Measurements from ENCODE around the gene VSIG8. TPM values are rescaled to one million over a fixed set of nuclear protein-coding genes. Genes with fewer than 3 reads are reported as not detected.

Gene VSIG8
- total and polyA plus RNA-seq, 9 of the 15 experiments (the other 6 are each of a cell fraction or from before 2014, with no cell fraction given): not detected

- BruUV-seq (replicated peaks): no TSS peak
- no peaks in the 10 kb centered on the region for H3K9me3 ChIP-seq (replicated peaks; ENCODE audit: control insufficient read depth, insufficient read depth, low read depth, low read length)
- DNase-seq (ENCODE audit: extremely low read depth in 1 of 4, low spot score in 3 of 4): no peak
- FAIRE-seq: no peak
- no peak overlapping the region for H2AFZ ChIP-seq (ENCODE audit: low read depth, low read length)
- CTCF ChIA-PET (ENCODE audit: low intra/inter-chr PET ratio): no interaction called here
- WGBS (ENCODE audit: insufficient coverage, low coverage, missing lambda C conversion rate): 0% methylated on average over 2 of the region's 2 CpGs
- in situ Hi-C loops (cut with MboI) (no loop called here), intact Hi-C loops (cut with micrococcal nuclease) (loop anchor here (10.0 kb wide), 1 partner anchor 92 kb away; the partner anchor contains the start of gene TAGLN2)
- no peaks in the 10 kb centered on the region for H3K79me2 ChIP-seq (ENCODE audit: control insufficient read depth, insufficient read depth, low read length)
- no peak for TF ChIP-seq STAT5B (CRISPR knock-in tag; IDR thresholded peaks at IDR 0.05)
- TF ChIP-seq ZNF668 (CRISPR knock-in tag; IDR thresholded peaks at IDR 0.05): no peak
- no peak for TF ChIP-seq ILK (tag; IDR thresholded peaks at IDR 0.05; ENCODE audit: borderline replicate concordance, low read depth)
- H3K4me1 ChIP-seq (replicated peaks in 1 of 2; ENCODE audit: control insufficient read depth in 2 of 2, insufficient read depth in 2 of 2, low read length in 2 of 2): peaks cover 0 to 5% of the 10 kb centered on the region in 2 experiments; a peak in 2 of 5 replicates
- no peaks in the 10 kb centered on the region for H3K9me1 ChIP-seq (ENCODE audit: control insufficient read depth, insufficient read depth, low read length)
- H3K9ac ChIP-seq (ENCODE audit: insufficient read depth in 1 of 2, low read depth in 2 of 2, low read length in 2 of 2): no peak overlapping the region
- no peak for ATAC-seq
- no peaks in the 10 kb centered on the region for H4K20me1 ChIP-seq (replicated peaks; ENCODE audit: control insufficient read depth, insufficient read depth, low read length)
- peaks cover 21 to 52% of the 10 kb centered on the region in 2 experiments; a peak in 4 of 5 replicates for H3K27me3 ChIP-seq (ENCODE audit: control insufficient read depth in 2 of 2, insufficient read depth in 2 of 2, low read length in 2 of 2)
- POLR2A ChIA-PET: interaction anchor here (0.6 to 1.4 kb wide), 4 partner anchors 9 to 91 kb away, joined by 3 to 4 read pairs (median 3); no protein-coding TSS in a partner anchor
- no peak overlapping the region for H3K27ac ChIP-seq (ENCODE audit: extremely low read depth, low read depth, low read length)
- H3K36me3 ChIP-seq (ENCODE audit: control insufficient read depth, insufficient read depth, low read length): no peaks in the 10 kb centered on the region
- no peak overlapping the region for H3K4me3 ChIP-seq
- H3K4me2 ChIP-seq (ENCODE audit: insufficient read depth, low read length): no peak overlapping the region
These were observed 30.1 kb downstream of the VSIG8 start for GRCh38 chr1:159832309-159832708.

- FAIRE-seq: no peak
- no peak overlapping the region for H3K9ac ChIP-seq (ENCODE audit: insufficient read depth in 1 of 2, low read depth in 2 of 2, low read length in 2 of 2)
- H3K27ac ChIP-seq (ENCODE audit: extremely low read depth, low read depth, low read length): no peak overlapping the region
- no peaks in the 10 kb centered on the region for H3K9me1 ChIP-seq (ENCODE audit: control insufficient read depth, insufficient read depth, low read length)
- in situ Hi-C loops (cut with MboI): no loop called here
- ChIA-PET CTCF (ENCODE audit: low intra/inter-chr PET ratio) (no interaction called here), POLR2A (interaction anchor here (1.2 to 1.4 kb wide), 2 partner anchors 10 to 91 kb away, joined by 3 to 4 read pairs; no protein-coding TSS in a partner anchor)
- H4K20me1 ChIP-seq (replicated peaks; ENCODE audit: control insufficient read depth, insufficient read depth, low read length): no peaks in the 10 kb centered on the region
- intact Hi-C loops (cut with micrococcal nuclease): loop anchor here (10.0 kb wide), 1 partner anchor 93 kb away; the partner anchor contains the start of gene TAGLN2
- DNase-seq (ENCODE audit: extremely low read depth in 1 of 4, low spot score in 3 of 4): no peak
- no peaks in the 10 kb centered on the region for H3K79me2 ChIP-seq (ENCODE audit: control insufficient read depth, insufficient read depth, low read length)
- WGBS (ENCODE audit: insufficient coverage, low coverage, missing lambda C conversion rate): 0% methylated on average over 7 of the region's 7 CpGs
- no peak overlapping the region for H3K4me2 ChIP-seq (ENCODE audit: insufficient read depth, low read length)
- H3K4me3 ChIP-seq: no peak overlapping the region
- H2AFZ ChIP-seq (ENCODE audit: low read depth, low read length): no peak overlapping the region
- peaks cover 23 to 59% of the 10 kb centered on the region in 2 experiments; a peak in 4 of 5 replicates for H3K27me3 ChIP-seq (ENCODE audit: control insufficient read depth in 2 of 2, insufficient read depth in 2 of 2, low read length in 2 of 2)
- peaks cover 0 to 5% of the 10 kb centered on the region in 2 experiments; a peak in 2 of 5 replicates for H3K4me1 ChIP-seq (replicated peaks in 1 of 2; ENCODE audit: control insufficient read depth in 2 of 2, insufficient read depth in 2 of 2, low read length in 2 of 2)
- H3K36me3 ChIP-seq (ENCODE audit: control insufficient read depth, insufficient read depth, low read length): no peaks in the 10 kb centered on the region
- no TSS peak for BruUV-seq (replicated peaks)
- no peaks in the 10 kb centered on the region for H3K9me3 ChIP-seq (replicated peaks; ENCODE audit: control insufficient read depth, insufficient read depth, low read depth, low read length)
- no peak for ATAC-seq
- TF ChIP-seq HDAC6 (IDR thresholded peaks at IDR 0.05; ENCODE audit: low read depth, low read length) (no peak), ZNF655 (CRISPR knock-in tag; IDR thresholded peaks at IDR 0.05) (no peak), SIN3B (IDR thresholded peaks at IDR 0.05; ENCODE audit: low read depth) (no peak), FOXP1 (CRISPR knock-in tag; IDR thresholded peaks at IDR 0.05) (no peak), HMG20B (CRISPR knock-in tag; IDR thresholded peaks at IDR 0.05) (no peak), ZNF561 (CRISPR knock-in tag; conservative IDR thresholded peaks at IDR 0.05) (no peak), TFE3 (CRISPR knock-in tag; IDR thresholded peaks at IDR 0.05) (no peak), EWSR1 (IDR thresholded peaks at IDR 0.05; ENCODE audit: borderline replicate concordance, low read depth, partially characterized antibody) (no peak), CGGBP1 (CRISPR knock-in tag; IDR thresholded peaks at IDR 0.05) (no peak)
These were observed 30.9 kb downstream of the VSIG8 start for GRCh38 chr1:159831412-159832141.

Measured in K562 (cell line).